Epidermal melanocyte (primary cell): Measurements from ENCODE around the gene CCDC69.

ENCODE experiments used
- DNase-seq: peaks from one replicate; pipeline ENCODE4 v3.0.0; 2011; ENCODE audit warnings: low spot score; ENCODE audit not compliant: insufficient read length

The CCDC69 gene

GRCh38 chr5:151144922-151145321 lies 79.0 kb downstream of the CCDC69 start:
- DNase-seq: no peak

- no peak for DNase-seq
Measured at GRCh38 chr5:151144275-151144674, 79.6 kb downstream of the CCDC69 start.

- no peak for DNase-seq
Measured at GRCh38 chr5:151143645-151144044, 80.2 kb downstream of the CCDC69 start.

GRCh38 chr5:151142933-151143332 lies 81.0 kb downstream of the CCDC69 start:
- no peak for DNase-seq

- no peak for DNase-seq
Measured at GRCh38 chr5:151141535-151141934, 82.4 kb downstream of the CCDC69 start.

- DNase-seq: no peak
Measured at GRCh38 chr5:151140686-151141459, 83.0 kb downstream of the CCDC69 start.

- DNase-seq: no peak
Measured at GRCh38 chr5:151139646-151140045, 84.2 kb downstream of the CCDC69 start.

- DNase-seq: no peak
Measured at GRCh38 chr5:151139015-151139414, 84.9 kb downstream of the CCDC69 start.

- no peak for DNase-seq
Measured at GRCh38 chr5:151138114-151138513, 85.8 kb downstream of the CCDC69 start.

- no peak for DNase-seq
Measured at GRCh38 chr5:151137067-151137825, 86.6 kb downstream of the CCDC69 start.

GRCh38 chr5:151134228-151134627 lies 89.7 kb downstream of the CCDC69 start:
- no peak for DNase-seq

GRCh38 chr5:151132963-151133362 lies 90.9 kb downstream of the CCDC69 start:
- DNase-seq: no peak
